ENCODE measurements around the gene AGFG2.

DNA sequence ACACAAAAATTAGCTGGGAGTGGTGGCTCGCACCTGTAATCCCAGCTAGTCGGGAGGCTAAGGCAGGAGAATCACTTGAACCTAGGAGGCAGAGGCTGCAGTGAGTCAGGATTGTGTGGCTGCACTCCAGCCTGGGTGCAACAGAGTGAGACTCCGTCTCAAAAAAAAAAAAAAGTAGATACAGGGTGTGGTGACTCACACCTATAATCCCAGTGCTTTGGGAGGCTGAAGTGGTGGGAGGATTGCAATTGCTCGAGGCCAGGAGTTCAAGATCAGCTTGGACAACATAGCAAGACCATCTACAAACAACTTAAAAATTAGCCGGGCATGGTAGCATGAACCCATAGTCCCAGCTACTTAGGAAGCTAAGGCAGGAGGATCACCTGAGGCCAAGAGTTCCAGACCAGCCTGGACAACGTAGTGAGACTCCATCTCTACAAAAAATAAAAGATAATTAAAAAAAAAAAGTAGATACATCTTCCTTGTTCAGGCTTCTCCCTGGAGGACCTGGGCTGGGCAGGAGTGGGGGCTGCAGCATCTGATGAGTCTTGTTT, 75.4 kb downstream of the AGFG2 start:
- TF ChIP-seq, protein P1, sequence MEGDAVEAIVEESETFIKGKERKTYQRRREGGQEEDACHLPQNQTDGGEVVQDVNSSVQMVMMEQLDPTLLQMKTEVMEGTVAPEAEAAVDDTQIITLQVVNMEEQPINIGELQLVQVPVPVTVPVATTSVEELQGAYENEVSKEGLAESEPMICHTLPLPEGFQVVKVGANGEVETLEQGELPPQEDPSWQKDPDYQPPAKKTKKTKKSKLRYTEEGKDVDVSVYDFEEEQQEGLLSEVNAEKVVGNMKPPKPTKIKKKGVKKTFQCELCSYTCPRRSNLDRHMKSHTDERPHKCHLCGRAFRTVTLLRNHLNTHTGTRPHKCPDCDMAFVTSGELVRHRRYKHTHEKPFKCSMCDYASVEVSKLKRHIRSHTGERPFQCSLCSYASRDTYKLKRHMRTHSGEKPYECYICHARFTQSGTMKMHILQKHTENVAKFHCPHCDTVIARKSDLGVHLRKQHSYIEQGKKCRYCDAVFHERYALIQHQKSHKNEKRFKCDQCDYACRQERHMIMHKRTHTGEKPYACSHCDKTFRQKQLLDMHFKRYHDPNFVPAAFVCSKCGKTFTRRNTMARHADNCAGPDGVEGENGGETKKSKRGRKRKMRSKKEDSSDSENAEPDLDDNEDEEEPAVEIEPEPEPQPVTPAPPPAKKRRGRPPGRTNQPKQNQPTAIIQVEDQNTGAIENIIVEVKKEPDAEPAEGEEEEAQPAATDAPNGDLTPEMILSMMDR (conservative IDR thresholded peaks at IDR 0.05), result no peak
- TF ChIP-seq EZH2 (IDR thresholded peaks at IDR 0.05; ENCODE audit: low read depth), result no peak
